H9 (cell line): Measurements from ENCODE around the gene NLRP9. TPM values are rescaled to one million over a fixed set of nuclear protein-coding genes. Genes with fewer than 3 reads are reported as not detected.
A peak's percentile ranks its signal among the peaks of the same experiment; 100 is the strongest.

ENCODE experiments used
- DNase-seq: peaks from one replicate; pipeline ENCODE4 v3.0.0-alpha.2; 2017
- H2AFZ ChIP-seq: one replicate; pipeline ENCODE4 v1.6.1; 2013; ENCODE audit warnings: mild to moderate bottlenecking, low read length, control low read depth, moderate library complexity
- H2AK5ac ChIP-seq: 2 replicates; pipeline ENCODE4 v1.6.1; 2013; ENCODE audit warnings: low read length, control low read depth, mixed read lengths; ENCODE audit not compliant: insufficient read length
- H2BK120ac ChIP-seq: one replicate; pipeline ENCODE4 v1.6.1; 2013; ENCODE audit warnings: low read depth, mild to moderate bottlenecking, low read length, control low read depth, inconsistent platforms; ENCODE audit not compliant: poor library complexity, severe bottlenecking
- H2BK12ac ChIP-seq: 2 replicates; pipeline ENCODE4 v1.6.1; 2013; ENCODE audit warnings: low read length, control low read depth, mixed read lengths, low read depth; ENCODE audit not compliant: insufficient read length
- H2BK15ac ChIP-seq: 2 replicates; pipeline ENCODE4 v1.6.1; 2013; ENCODE audit warnings: low read depth, low read length, control low read depth
- H2BK20ac ChIP-seq: one replicate; pipeline ENCODE4 v1.6.1; 2013; ENCODE audit warnings: low read depth, mild to moderate bottlenecking, low read length, control low read depth, inconsistent platforms; ENCODE audit not compliant: poor library complexity, severe bottlenecking
- H2BK5ac ChIP-seq: 2 replicates; pipeline ENCODE4 v1.6.1; 2013; ENCODE audit warnings: low read length, control low read depth, mixed read lengths; ENCODE audit not compliant: insufficient read length
- H3K14ac ChIP-seq: 2 replicates; pipeline ENCODE4 v1.6.1; 2013; ENCODE audit warnings: low read length, control low read depth; ENCODE audit not compliant: insufficient read depth
- H3K18ac ChIP-seq: 2 replicates; pipeline ENCODE4 v1.6.1; 2013; ENCODE audit warnings: low read depth, mild to moderate bottlenecking, mixed read lengths, low read length, control low read depth; ENCODE audit not compliant: insufficient read length
- H3K23ac ChIP-seq: 2 replicates; pipeline ENCODE4 v1.6.1; 2013; ENCODE audit warnings: low read length, control low read depth, mixed read lengths, low read depth; ENCODE audit not compliant: insufficient read length
- H3K23me2 ChIP-seq: 2 replicates; pipeline ENCODE4 v1.6.1; 2013; ENCODE audit warnings: low read depth, mild to moderate bottlenecking, mixed read lengths, low read length, control low read depth; ENCODE audit not compliant: insufficient read length, poor library complexity, severe bottlenecking
- H3K27ac ChIP-seq: 2 replicates; pipeline ENCODE4 v1.5.1; 2013; ENCODE audit warnings: low read length, control low read depth, mixed read lengths, low read depth; ENCODE audit not compliant: insufficient read length
- H3K27me3 ChIP-seq: 2 replicates; pipeline ENCODE4 v1.6.1; 2013; ENCODE audit warnings: low read length, control low read depth, inconsistent platforms; ENCODE audit not compliant: insufficient read depth
- H3K4ac ChIP-seq: 2 replicates; pipeline ENCODE4 v1.6.1; 2013; ENCODE audit warnings: low read depth, mild to moderate bottlenecking, control low read depth, inconsistent platforms, low read length, moderate library complexity
- H3K4me1 ChIP-seq: 2 replicates; pipeline ENCODE4 v1.6.1; 2013; ENCODE audit warnings: low read length, control low read depth, inconsistent platforms; ENCODE audit not compliant: insufficient read depth
- H3K4me2 ChIP-seq: 2 replicates; pipeline ENCODE4 v1.6.1; 2013; ENCODE audit warnings: low read length, control low read depth, mixed read lengths; ENCODE audit not compliant: insufficient read length, insufficient read depth
- H3K56ac ChIP-seq: 2 replicates; pipeline ENCODE4 v1.6.1; 2013; ENCODE audit warnings: low read depth, mild to moderate bottlenecking, mixed read lengths, low read length, control low read depth; ENCODE audit not compliant: insufficient read length
- H3K79me1 ChIP-seq: 2 replicates; pipeline ENCODE4 v1.6.1; 2013; ENCODE audit warnings: low read depth, mild to moderate bottlenecking, moderate library complexity, low read length, control low read depth, inconsistent platforms; ENCODE audit not compliant: insufficient read depth, poor library complexity, severe bottlenecking
- H3K79me2 ChIP-seq: 2 replicates; pipeline ENCODE4 v1.6.1; 2013; ENCODE audit warnings: low read length, control low read depth, inconsistent platforms; ENCODE audit not compliant: insufficient read depth
- H3K9ac ChIP-seq: 2 replicates; pipeline ENCODE4 v1.6.1; 2013; ENCODE audit warnings: low read length, control low read depth, mixed read lengths; ENCODE audit not compliant: insufficient read length; ENCODE audit errors: extremely low read depth
- H3K9me3 ChIP-seq: one replicate; pipeline ENCODE4 v1.6.1; 2013; ENCODE audit warnings: low read depth, low read length, inconsistent platforms; ENCODE audit not compliant: control insufficient read depth
- H3T11ph ChIP-seq: one replicate; pipeline ENCODE4 v1.6.1; 2013; ENCODE audit warnings: mild to moderate bottlenecking, low read length, control low read depth, inconsistent platforms
- H4K20me1 ChIP-seq: one replicate; pipeline ENCODE4 v1.6.1; 2013; ENCODE audit not compliant: control insufficient read depth, insufficient read length, insufficient read depth
- H4K5ac ChIP-seq: 2 replicates; pipeline ENCODE4 v1.6.1; 2013; ENCODE audit warnings: low read depth, mild to moderate bottlenecking, mixed read lengths, low read length, control low read depth; ENCODE audit not compliant: insufficient read length
- H4K8ac ChIP-seq: replicated peaks from 2 replicates; pipeline ENCODE4 v1.6.1; 2013; ENCODE audit warnings: low read length, control low read depth, mixed read lengths, low read depth; ENCODE audit not compliant: insufficient read length
- H4K91ac ChIP-seq: 2 replicates; pipeline ENCODE4 v1.6.1; 2013; ENCODE audit warnings: low read depth, mild to moderate bottlenecking, moderate library complexity, mixed read lengths, low read length, control low read depth; ENCODE audit not compliant: insufficient read length
- H3K27ac Mint-ChIP-seq, 3 experiments: 2 replicates in 2 of 3; 3 replicates in 1 of 3; pipeline ENCODE4 v1.8.0; 2020 to 2021; ENCODE audit warnings: mixed read lengths in 3 of 3, mild to moderate bottlenecking in 1 of 3, moderate library complexity in 1 of 3
- H3K27me3 Mint-ChIP-seq: 2 replicates; pipeline ENCODE4 v1.8.0; 2021; ENCODE audit warnings: low read depth, mild to moderate bottlenecking, moderate library complexity, mixed read lengths
- H3K36me3 Mint-ChIP-seq, 3 experiments: 2 replicates in 2 of 3; 3 replicates in 1 of 3; pipeline ENCODE4 v1.8.0; 2020 to 2021; ENCODE audit warnings: low read depth in 3 of 3, mixed read lengths in 3 of 3; ENCODE audit not compliant: insufficient read depth in 1 of 3
- H3K4me1 Mint-ChIP-seq, 2 experiments: 2 replicates each; pipeline ENCODE4 v1.8.0; 2020; ENCODE audit warnings: mixed read lengths in 2 of 2
- H3K4me3 Mint-ChIP-seq, 2 experiments: 2 replicates in 1 of 2; 3 replicates in 1 of 2; pipeline ENCODE4 v1.8.0; 2020 to 2021; ENCODE audit warnings: mild to moderate bottlenecking in 2 of 2, mixed read lengths in 2 of 2, moderate library complexity in 1 of 2
- H3K9me3 Mint-ChIP-seq, 2 experiments: 2 replicates in 1 of 2; 3 replicates in 1 of 2; pipeline ENCODE4 v1.8.0; 2020; ENCODE audit warnings: mild to moderate bottlenecking in 2 of 2, mixed read lengths in 2 of 2, moderate library complexity in 1 of 2
- WGBS: extraction: QIAGEN DNeasy Blood & Tissue Kit; methylation state at CpG from one replicate; pipeline ENCODE4 v1.1.7; 2013; ENCODE audit warnings: missing lambda C conversion rate, low lambda C conversion rate, mixed read lengths; ENCODE audit not compliant: insufficient read length; ENCODE audit errors: extremely low coverage; 5-methylcytosine and 5-hydroxymethylcytosine counted together
- total RNA-seq: library from RNA; stranded (reverse); gene quantifications from 2 replicates; pipeline ENCODE4 v1.2.1, GENCODE V29; 2021
- TF ChIP-seq, protein P1 (sequence below): fragments of 200-600 bp; sonication (generic); conservative IDR thresholded peaks from 3 replicates; pipeline ENCODE4 v1.8.0; 2021; ENCODE audit warnings: antibody characterized with exemption, mild to moderate bottlenecking

The NLRP9 gene
- total RNA-seq, 1 experiment from 2014 or later: not detected

DNA sequence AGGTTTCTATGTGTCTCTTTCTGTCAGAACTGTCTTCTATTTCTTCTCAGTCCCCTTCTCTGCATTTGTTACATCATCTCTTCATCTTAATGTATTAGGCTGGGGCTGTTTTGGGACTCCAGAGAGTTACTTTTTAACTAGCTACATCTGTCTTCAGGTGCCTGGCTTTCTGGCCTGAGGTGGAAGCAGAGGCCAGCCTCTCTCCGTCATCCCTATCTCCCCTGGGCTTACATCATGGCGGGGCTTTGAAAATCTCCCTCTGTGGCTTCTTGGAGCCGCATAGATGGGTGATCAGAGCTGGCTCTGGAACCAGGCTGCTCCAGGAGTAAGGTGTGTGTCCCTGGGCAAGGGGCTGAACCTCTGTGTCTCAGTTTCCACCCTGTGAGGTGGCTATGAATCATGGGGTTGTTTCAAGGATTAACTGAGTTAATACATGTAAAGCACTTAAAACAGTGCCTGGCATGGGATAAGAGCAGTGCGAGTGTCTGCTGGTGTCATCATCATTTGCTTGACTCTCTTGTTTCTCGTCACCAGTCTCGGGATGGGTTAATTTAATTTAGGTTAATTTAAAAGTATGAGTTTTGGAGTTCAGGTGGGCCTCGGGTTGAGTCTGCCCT is 61.2 kb downstream of the NLRP9 start:
- TF ChIP-seq, protein P1, sequence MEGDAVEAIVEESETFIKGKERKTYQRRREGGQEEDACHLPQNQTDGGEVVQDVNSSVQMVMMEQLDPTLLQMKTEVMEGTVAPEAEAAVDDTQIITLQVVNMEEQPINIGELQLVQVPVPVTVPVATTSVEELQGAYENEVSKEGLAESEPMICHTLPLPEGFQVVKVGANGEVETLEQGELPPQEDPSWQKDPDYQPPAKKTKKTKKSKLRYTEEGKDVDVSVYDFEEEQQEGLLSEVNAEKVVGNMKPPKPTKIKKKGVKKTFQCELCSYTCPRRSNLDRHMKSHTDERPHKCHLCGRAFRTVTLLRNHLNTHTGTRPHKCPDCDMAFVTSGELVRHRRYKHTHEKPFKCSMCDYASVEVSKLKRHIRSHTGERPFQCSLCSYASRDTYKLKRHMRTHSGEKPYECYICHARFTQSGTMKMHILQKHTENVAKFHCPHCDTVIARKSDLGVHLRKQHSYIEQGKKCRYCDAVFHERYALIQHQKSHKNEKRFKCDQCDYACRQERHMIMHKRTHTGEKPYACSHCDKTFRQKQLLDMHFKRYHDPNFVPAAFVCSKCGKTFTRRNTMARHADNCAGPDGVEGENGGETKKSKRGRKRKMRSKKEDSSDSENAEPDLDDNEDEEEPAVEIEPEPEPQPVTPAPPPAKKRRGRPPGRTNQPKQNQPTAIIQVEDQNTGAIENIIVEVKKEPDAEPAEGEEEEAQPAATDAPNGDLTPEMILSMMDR: no peak
- Histone ChIP-seq H4K8ac (no peak overlapping the region), H3T11ph (no peak overlapping the region), H3K27me3 (no peaks in the 10 kb centered on the region), H2BK120ac (no peak overlapping the region), H2BK5ac (no peak overlapping the region), H3K4me2 (peak overlapping the region; percentile 77), H4K5ac (no peak overlapping the region), H2BK20ac (no peak overlapping the region), H2AK5ac (no peak overlapping the region), H2BK12ac (no peak overlapping the region), H3K14ac (no peak overlapping the region), H4K20me1 (no peaks in the 10 kb centered on the region), H3K23me2 (peaks cover 6% of the 10 kb centered on the region), H3K9ac (no peak overlapping the region), H3K4ac (no peak overlapping the region), H3K4me1 (no peaks in the 10 kb centered on the region), H3K18ac (no peak overlapping the region), H3K79me2 (peaks cover 19% of the 10 kb centered on the region; the same call in 1 of the 2 replicates), H3K23ac (no peak overlapping the region), H3K56ac (no peak overlapping the region), H3K9me3 (no peaks in the 10 kb centered on the region), H2AFZ (no peak overlapping the region), H3K27ac (no peak overlapping the region), H3K79me1 (peaks cover 18% of the 10 kb centered on the region), H2BK15ac (no peak overlapping the region), H4K91ac (no peak overlapping the region)
- no peaks in the 10 kb centered on the region; a peak in 1 of 5 replicates for H3K9me3 Mint-ChIP-seq
- H3K4me1 Mint-ChIP-seq: peaks cover 27 to 32% of the 10 kb centered on the region in 2 experiments
- H3K27me3 Mint-ChIP-seq: no peaks in the 10 kb centered on the region
- peak overlapping the region; percentile 94 to 98 for H3K4me3 Mint-ChIP-seq
- no peak overlapping the region for H3K27ac Mint-ChIP-seq
- peaks cover 19 to 55% (median 53%) of the 10 kb centered on the region in 3 experiments; a peak in 6 of 7 replicates for H3K36me3 Mint-ChIP-seq
- DNase-seq: no peak
- no CpG with 5 or more reads among the region's 7 CpGs for WGBS
